Endothelial cell of umbilical vein (primary cell): ENCODE measurements around the gene PLEKHG3. TPM values are rescaled to one million over a fixed set of nuclear protein-coding genes. Genes with fewer than 3 reads are reported as not detected.

Experiments
- BruUV-seq: library from RNA; stranded (reverse); fragments of 400-500 nt; replicated peaks from 2 replicates; lab custom pipeline; 2021; lab: Mats Ljungman, UMichigan
- CTCF ChIA-PET: fragments of 300-600, 350-600 bp; sonication (Branson Sonifier 250); formaldehyde crosslinking; loops from one replicate; lab custom pipeline; 2021; ENCODE audit warnings: antibody characterized with exemption, inconsistent platforms; lab: Charles Lee
- POLR2A ChIA-PET: fragments of 300-600, 350-600 bp; sonication (Branson Sonifier 250); formaldehyde crosslinking; loops from one replicate; lab custom pipeline; 2021; ENCODE audit warnings: antibody characterized with exemption, inconsistent platforms; lab: Charles Lee
- DNase-seq: peaks from one replicate; pipeline ENCODE4 v3.0.0-alpha.2; 2011; ENCODE audit warnings: low read depth, low spot score
- FAIRE-seq: peaks from 2 replicates; lab custom pipeline; 2011; peaks lifted over from hg19 to GRCh38; lab: Jason Lieb, UNC
- H2AFZ ChIP-seq: 2 replicates; pipeline ENCODE4 v1.6.0; 2012; ENCODE audit warnings: low read depth, low read length, control low read depth, inconsistent platforms
- H3K27ac ChIP-seq: 2 replicates; pipeline ENCODE4 v1.5.1; 2011; ENCODE audit warnings: low read depth, mild to moderate bottlenecking, control low read depth, low read length, moderate library complexity; ENCODE audit not compliant: insufficient read depth
- H3K27me3 ChIP-seq, 2 experiments: 2 replicates each; pipeline versions ENCODE4 v1.6.0 to v1.6.1; 2011; ENCODE audit warnings: low read length in 2 of 2, mixed read lengths in 1 of 2; ENCODE audit not compliant: control insufficient read depth in 2 of 2, insufficient read depth in 2 of 2
- H3K36me3 ChIP-seq, 2 experiments: 2 replicates in 1 of 2; 3 replicates in 1 of 2; pipeline ENCODE4 v1.5.1; 2011; ENCODE audit warnings: low read length in 2 of 2, mild to moderate bottlenecking in 1 of 2, moderate library complexity in 1 of 2; ENCODE audit not compliant: control insufficient read depth in 2 of 2, insufficient read depth in 2 of 2; ENCODE audit errors: extremely low read depth in 1 of 2
- H3K4me1 ChIP-seq: 3 replicates; pipeline ENCODE4 v1.5.1; 2011; ENCODE audit warnings: mild to moderate bottlenecking, low read length; ENCODE audit not compliant: control insufficient read depth, insufficient read depth; ENCODE audit errors: extremely low read depth
- H3K4me2 ChIP-seq: 2 replicates; pipeline ENCODE4 v1.6.1; 2011; ENCODE audit warnings: low read length, control low read depth, mixed read lengths; ENCODE audit not compliant: insufficient read depth
- H3K4me3 ChIP-seq, 3 experiments: fragments of 200-600 bp in 1 of 3; sonication (generic), shearing (Covaris generic) in 1 of 3; replicated peaks in 1 of 3; 2 replicates each; pipeline ENCODE4 v1.5.1; 2011 to 2016; ENCODE audit warnings: control low read depth in 3 of 3, low read length in 3 of 3, mild to moderate bottlenecking in 2 of 3, inconsistent platforms in 1 of 3, low read depth in 1 of 3, moderate library complexity in 1 of 3; ENCODE audit not compliant: insufficient read depth in 1 of 3
- H3K79me2 ChIP-seq: 2 replicates; pipeline ENCODE4 v1.6.0; 2012; ENCODE audit warnings: low read length, inconsistent platforms; ENCODE audit not compliant: control insufficient read depth, insufficient read depth
- H3K9ac ChIP-seq: replicated peaks from 2 replicates; pipeline ENCODE3; 2011; ENCODE audit warnings: low read length, control low read depth; ENCODE audit not compliant: insufficient read depth; ENCODE audit errors: extremely low read depth
- H3K9me1 ChIP-seq: replicated peaks from 3 replicates; pipeline ENCODE4 v1.6.0; 2011; ENCODE audit warnings: mild to moderate bottlenecking, low read length; ENCODE audit not compliant: control insufficient read depth, insufficient read depth; ENCODE audit errors: extremely low read depth
- H3K9me3 ChIP-seq: replicated peaks from 2 replicates; pipeline ENCODE4 v1.5.1; 2012; ENCODE audit warnings: low read length, inconsistent platforms; ENCODE audit not compliant: control insufficient read depth, insufficient read depth
- H4K20me1 ChIP-seq: replicated peaks from 2 replicates; pipeline ENCODE3; 2011; ENCODE audit warnings: mild to moderate bottlenecking, low read length; ENCODE audit not compliant: control insufficient read depth, insufficient read depth; ENCODE audit errors: extremely low read depth
- CTCF ChIP-seq, 2 donors: IDR thresholded peaks; 1 replicate in 1 of 2; 2 replicates in 1 of 2; pipeline ENCODE4 v1.5.1; 2011; ENCODE audit warnings: low read length in 2 of 2, mild to moderate bottlenecking in 2 of 2, moderate library complexity in 2 of 2, control low read depth in 1 of 2, inconsistent platforms in 1 of 2, low read depth in 1 of 2; ENCODE audit not compliant: insufficient read depth in 1 of 2; ENCODE audit errors: extremely low read depth in 1 of 2
- EZH2 ChIP-seq: IDR thresholded peaks from 2 replicates; pipeline ENCODE4 v1.6.1; 2012; ENCODE audit warnings: borderline replicate concordance, low read depth, mild to moderate bottlenecking, moderate library complexity, low read length, inconsistent platforms; ENCODE audit not compliant: severe bottlenecking
- dilution Hi-C: fragments of 300-500 bp; cut with MboI; formaldehyde crosslinking; loops from one replicate; pipeline ENCODE4 v1.15.0; 2019; ENCODE audit warnings: low sequenced_read_pairs; ENCODE audit not compliant: extremely low pct_ligation_motif_present
- intact Hi-C: fragments of 100-400 bp; cut with micrococcal nuclease; formaldehyde crosslinking; loops from one replicate; pipeline ENCODE4 v1.10.0; 2022
- polyA plus RNA-seq, 4 experiments: library from polyadenylated mRNA; depleted of rRNA in 3 of 4; stranded (reverse) in 3 of 4; unstranded in 1 of 4; fragments of >200 nt; gene quantifications; 2 replicates each; pipeline versions ENCODE4 v1.2.1 to v1.2.3, GENCODE V29; 2011 to 2012; ENCODE audit warnings: missing spikeins in 1 of 4
- total RNA-seq: library from RNA; stranded (reverse); gene quantifications from 2 replicates; pipeline ENCODE4 v1.2.3, GENCODE V29; 2021

Gene PLEKHG3
- total and polyA plus RNA-seq, 2 donors (not counting 3 experiments of a cell fraction or from before 2014, with no cell fraction given), result 6.6 to 8.0 TPM

DNA sequence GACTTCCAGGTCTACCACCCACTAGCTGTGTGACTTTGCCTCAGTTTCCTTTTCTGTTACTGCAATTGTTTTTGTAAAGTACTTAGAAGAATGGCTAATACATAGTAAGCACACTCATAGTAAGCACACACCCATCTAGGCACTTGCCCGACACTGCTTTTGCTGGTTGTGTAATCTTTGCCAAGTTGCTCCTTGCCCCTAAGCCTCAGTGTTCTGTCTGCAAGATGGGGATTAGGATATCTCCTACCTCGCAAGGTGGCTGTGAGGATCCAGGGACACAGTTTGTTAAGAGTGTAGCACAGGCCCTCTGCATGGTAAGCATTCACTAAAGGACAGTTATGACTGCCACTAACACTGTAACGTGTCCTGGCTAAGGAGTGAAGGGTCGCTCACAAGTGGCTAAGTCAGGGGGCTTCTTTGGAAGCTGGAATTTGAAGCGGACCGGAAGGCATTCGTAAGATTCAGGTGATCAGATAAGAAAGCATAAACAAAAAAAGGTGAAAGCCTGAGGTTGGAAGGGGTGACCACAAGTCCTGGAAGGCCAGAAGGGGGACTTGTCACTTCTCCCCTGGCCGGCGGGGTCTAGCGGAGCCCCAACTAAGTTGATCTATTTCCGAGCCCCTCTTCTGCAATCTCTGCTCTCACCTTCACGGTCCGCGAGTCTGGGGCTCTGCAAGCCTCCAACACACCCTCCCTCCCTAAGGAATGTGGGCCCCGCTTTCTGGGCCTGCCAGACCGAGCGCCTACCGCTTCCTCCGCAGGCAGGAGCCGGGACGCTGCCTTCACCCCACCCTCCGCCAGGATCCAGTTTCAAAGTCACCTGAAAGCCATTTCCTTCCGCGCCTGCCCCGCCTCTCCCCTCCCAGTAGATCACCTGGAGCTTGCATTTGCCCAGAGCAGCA lies 1.5 kb upstream of the PLEKHG3 start:
- Histone ChIP-seq H3K36me3 (no peaks in the 10 kb centered on the region), H3K4me3 (no peak overlapping the region), H3K27ac (no peak overlapping the region), H3K27me3 (peaks cover 32 to 46% of the 10 kb centered on the region in 2 experiments), H3K9me1 (no peaks in the 10 kb centered on the region), H2AFZ (no peak overlapping the region), H3K4me1 (peaks cover 16% of the 10 kb centered on the region), H3K79me2 (peaks cover 2% of the 10 kb centered on the region), H3K9me3 (no peaks in the 10 kb centered on the region), H4K20me1 (no peaks in the 10 kb centered on the region), H3K9ac (no peak overlapping the region), H3K4me2 (no peak overlapping the region)
- no peak for TF ChIP-seq CTCF (IDR thresholded peaks at IDR 0.05; ENCODE audit: extremely low read depth in 1 of 2, insufficient read depth in 1 of 2, low read depth in 1 of 2, low read length in 2 of 2)
- TF ChIP-seq EZH2, result peak; percentile 15
- ChIA-PET CTCF (interaction anchor here (1.5 to 1.7 kb wide), 2 partner anchors 12 to 162 kb away, joined by 3 to 4 read pairs; partner anchors contain the start of gene HSPA2), POLR2A (no interaction called here)
- no peak for DNase-seq
- dilution Hi-C loops (no loop called here), intact Hi-C loops (no loop called here)
- BruUV-seq, result no TSS peak
- FAIRE-seq, result no peak
